ENCODE results near the gene TFCP2L1.
A peak's percentile ranks its signal among the peaks of the same experiment; 100 is the strongest.
"Not testable (repeated sequence)": the region's sequence is repeated elsewhere in the genome, so short reads cannot be mapped to it uniquely, and the experiment has no call there.

TFCP2L1 gene, protein sequence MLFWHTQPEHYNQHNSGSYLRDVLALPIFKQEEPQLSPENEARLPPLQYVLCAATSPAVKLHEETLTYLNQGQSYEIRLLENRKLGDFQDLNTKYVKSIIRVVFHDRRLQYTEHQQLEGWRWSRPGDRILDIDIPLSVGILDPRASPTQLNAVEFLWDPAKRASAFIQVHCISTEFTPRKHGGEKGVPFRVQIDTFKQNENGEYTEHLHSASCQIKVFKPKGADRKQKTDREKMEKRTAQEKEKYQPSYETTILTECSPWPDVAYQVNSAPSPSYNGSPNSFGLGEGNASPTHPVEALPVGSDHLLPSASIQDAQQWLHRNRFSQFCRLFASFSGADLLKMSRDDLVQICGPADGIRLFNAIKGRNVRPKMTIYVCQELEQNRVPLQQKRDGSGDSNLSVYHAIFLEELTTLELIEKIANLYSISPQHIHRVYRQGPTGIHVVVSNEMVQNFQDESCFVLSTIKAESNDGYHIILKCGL

DNA sequence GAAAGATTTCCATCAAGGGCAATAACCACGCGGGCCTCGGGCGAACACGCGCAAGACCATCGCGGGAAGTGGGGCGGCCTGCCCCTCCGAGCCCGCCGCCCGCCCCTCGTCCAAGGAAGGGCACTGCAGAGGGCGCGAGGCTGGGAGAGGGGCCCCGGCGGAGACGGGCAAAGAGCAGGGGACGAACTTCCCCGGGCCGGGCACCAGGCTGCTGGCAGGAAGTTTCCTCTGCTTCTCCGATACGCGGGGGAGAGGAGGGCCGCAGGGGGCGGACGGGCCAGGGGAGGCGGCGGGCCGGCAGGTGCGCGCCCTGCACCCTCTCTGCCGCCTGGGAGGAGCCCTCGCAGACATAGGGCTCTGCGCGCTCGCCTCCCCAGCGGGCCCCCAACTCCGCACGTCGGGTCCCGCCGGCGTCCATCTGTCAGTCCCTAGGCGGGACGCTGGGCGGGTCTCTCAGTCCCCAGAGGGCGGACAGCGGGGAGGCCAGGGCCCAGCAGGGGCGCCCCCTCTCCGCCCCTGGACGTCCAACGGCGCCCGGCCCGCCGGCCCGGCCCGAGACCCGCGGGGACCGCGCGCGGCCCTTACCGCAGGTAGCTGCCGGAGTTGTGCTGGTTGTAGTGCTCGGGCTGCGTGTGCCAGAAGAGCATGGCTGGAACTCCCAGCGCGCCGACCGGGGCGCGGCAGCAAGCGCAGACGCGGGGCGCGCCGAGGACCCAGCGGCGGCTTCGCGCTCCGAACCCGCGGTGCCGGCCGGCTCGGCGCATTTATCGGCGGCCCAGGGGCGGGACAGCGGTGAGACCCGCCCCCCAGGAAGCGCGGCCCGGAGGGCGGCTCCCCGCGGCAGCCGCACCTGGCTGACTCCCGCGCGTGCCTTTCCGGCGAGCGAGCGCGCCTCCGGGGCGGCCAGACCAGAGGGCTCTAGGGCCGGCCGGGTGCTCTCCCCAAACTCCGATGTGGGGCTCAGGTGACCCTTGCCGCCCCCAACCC, at the start of gene TFCP2L1:
TFCP2L1 (minus strand) TSS at position 740 of the 987 bp plus-strand sequence; CDS start at position 647, 93 bp downstream.
- no peaks in the 10 kb centered on the region for H3K9me3 Mint-ChIP-seq
- peaks cover 12% of the 10 kb centered on the region for H3K4me1 Mint-ChIP-seq
- peak within 1 kb of the TSS; percentile 62 for H3K27ac Mint-ChIP-seq
- H3K36me3 Mint-ChIP-seq = no peaks in the 10 kb centered on the region
- peak within 1 kb of the TSS; percentile 77 for H3K4me3 Mint-ChIP-seq
- H3K27me3 Mint-ChIP-seq = peaks cover 32% of the 10 kb centered on the region

DNA sequence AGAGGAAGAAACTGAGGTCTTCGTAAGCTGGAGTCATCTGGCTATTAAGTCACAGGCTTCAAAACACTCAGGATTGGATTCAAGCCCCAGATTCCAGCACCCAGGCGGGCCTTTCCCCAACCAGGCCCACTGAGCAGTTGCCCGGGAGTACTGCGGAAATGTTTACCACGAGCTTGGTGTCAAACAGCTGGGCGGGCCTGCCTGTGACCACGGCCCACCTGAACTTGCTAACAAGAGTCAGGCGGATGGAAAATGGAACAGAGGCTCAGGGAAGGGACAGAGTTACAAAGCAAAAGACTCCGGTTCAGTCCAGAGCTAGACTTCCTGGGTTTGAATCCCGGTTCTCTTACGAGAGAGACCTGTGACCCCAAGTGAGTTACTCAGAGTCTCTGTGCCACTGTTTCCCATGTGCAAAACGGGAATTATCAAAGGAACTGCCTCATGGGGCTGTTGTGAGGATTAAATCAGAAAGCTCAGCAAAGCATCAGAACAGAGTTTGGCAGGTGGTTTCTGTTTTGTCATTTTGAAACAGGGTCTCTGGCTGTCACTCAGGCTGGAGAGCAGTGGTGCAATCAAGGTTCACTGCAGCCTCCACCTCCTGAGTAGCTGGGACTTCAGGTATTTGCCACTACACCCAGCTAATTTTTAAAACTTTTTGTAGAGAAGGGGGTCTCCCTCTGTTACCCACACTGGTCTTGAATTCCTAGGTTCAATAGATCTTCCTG, 49.0 kb upstream of the TFCP2L1 start:
- no peak overlapping the region for H3K27ac Mint-ChIP-seq
- no peaks in the 10 kb centered on the region for H3K4me1 Mint-ChIP-seq
- H3K27me3 Mint-ChIP-seq = no peaks in the 10 kb centered on the region
- no peak overlapping the region for H3K4me3 Mint-ChIP-seq
- H3K9me3 Mint-ChIP-seq = no peaks in the 10 kb centered on the region
- peaks cover under 1% of the 10 kb centered on the region for H3K36me3 Mint-ChIP-seq

DNA sequence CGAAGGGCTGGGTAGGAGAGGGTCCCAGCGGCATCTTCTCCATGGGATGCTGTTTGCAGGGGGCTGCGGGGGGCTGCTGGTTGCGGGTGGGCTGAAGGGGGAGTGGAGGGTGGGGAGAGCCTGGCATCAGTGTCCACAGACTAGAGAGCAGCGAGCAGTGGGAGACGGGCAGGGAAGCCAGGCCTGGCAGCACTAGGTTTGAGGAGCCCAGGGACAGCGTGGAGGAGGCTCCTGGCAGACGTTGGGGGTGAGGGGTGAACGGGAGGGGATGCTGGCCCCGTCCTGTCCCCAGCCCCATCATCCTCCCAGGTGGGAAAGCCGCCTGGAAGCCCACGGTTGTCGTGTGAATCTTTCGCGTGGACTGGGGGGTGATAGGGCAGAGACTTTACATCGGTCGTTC, 48.2 kb upstream of the TFCP2L1 start:
- H3K27me3 Mint-ChIP-seq = no peaks in the 10 kb centered on the region
- no peak overlapping the region for H3K27ac Mint-ChIP-seq
- H3K9me3 Mint-ChIP-seq = no peaks in the 10 kb centered on the region
- no peaks in the 10 kb centered on the region for H3K36me3 Mint-ChIP-seq
- H3K4me3 Mint-ChIP-seq = no peak overlapping the region
- H3K4me1 Mint-ChIP-seq = no peaks in the 10 kb centered on the region

DNA sequence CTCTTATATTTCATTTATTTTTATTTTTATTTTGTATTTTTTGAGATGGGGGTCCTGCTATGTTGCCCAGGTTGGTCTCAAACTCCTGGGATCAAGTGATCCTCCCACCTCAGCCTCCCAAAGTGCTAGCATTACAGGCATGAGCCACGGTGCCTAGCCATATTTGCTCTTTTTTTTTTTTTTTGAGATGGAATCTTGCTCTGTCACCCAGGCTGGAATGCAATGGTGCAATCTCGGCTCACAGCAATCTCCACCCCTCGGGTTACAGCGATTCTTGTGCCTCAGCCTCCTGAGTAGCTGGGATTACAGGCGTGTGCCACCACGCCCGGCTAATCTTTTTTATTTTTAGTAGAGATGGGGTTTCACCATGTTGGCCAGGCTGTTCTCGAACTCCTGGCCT, 46.3 kb upstream of the TFCP2L1 start:
- H3K4me1 Mint-ChIP-seq, H3K9me3 Mint-ChIP-seq, H3K4me3 Mint-ChIP-seq, H3K36me3 Mint-ChIP-seq, H3K27me3 Mint-ChIP-seq, H3K27ac Mint-ChIP-seq: not testable (repeated sequence)

DNA sequence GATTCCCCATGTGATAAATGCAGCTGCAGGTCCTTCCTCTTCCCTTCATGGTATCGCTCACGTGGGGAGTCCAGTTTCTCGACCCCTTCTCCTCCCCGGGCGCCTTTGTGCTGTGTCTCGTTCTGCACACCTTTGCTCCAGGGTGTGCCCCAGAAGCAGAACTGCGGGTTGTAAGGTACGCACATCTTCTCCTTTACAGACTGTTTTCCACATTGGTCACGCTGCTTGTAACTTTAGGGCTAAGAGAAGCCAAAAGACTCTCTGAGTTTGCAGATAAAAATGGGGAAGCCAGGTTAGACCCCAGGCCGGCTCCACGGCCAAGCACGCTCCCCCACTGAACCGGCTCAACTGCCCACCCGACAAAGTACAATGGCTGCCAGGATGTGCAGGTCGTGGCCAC, 45.9 kb upstream of the TFCP2L1 start:
- Mint-ChIP-seq H3K9me3 (no peaks in the 10 kb centered on the region), H3K4me1 (no peaks in the 10 kb centered on the region), H3K27me3 (no peaks in the 10 kb centered on the region), H3K36me3 (no peaks in the 10 kb centered on the region), H3K4me3 (no peak overlapping the region), H3K27ac (peak overlapping the region; percentile 55)

DNA sequence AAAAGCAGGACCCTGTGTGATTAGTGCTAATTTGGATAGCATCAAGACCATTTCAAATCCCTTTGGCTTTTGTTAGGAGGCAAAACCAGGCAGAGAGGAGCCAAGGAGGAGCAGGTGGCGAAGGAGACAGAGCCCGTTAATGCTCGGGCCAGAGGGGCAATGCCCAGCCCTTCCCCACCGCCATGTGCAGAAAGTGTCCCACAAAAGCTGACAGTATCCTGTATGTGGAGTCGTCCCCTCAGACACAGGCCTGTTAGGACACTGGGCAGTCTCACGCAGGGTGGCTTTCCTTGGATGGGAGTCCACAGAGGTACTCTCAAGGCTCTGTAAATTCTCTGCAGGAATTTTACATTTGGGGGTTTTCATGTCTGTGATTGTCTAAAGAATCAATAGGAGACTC, 44.8 kb upstream of the TFCP2L1 start:
- H3K27ac Mint-ChIP-seq = no peak overlapping the region
- H3K27me3 Mint-ChIP-seq = peaks cover 2% of the 10 kb centered on the region
- H3K9me3 Mint-ChIP-seq = no peaks in the 10 kb centered on the region
- H3K4me3 Mint-ChIP-seq = no peak overlapping the region
- H3K4me1 Mint-ChIP-seq = no peaks in the 10 kb centered on the region
- no peaks in the 10 kb centered on the region for H3K36me3 Mint-ChIP-seq

DNA sequence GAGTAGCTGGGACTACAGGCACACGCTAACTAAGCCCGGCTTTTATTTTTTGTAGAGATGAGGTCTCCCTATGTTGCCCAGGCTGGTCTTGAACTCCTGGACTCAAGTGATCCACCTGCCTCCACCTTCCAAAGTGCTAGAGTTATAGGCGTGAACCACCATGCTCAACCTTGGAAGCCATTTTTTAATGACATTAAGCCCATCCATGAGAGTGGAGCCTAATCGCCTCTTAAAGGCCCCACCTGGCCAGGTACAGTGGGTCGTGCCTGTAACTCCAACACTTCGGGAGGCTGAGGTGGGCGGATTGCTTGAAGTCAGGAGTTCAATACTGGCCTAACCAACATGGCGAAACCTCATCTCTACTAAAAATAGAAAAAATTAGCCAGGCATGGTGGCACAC, 41.6 kb upstream of the TFCP2L1 start:
- Mint-ChIP-seq H3K4me1 (no peaks in the 10 kb centered on the region), H3K27me3 (peaks cover 2% of the 10 kb centered on the region), H3K27ac (no peak overlapping the region), H3K36me3 (no peaks in the 10 kb centered on the region), H3K9me3 (no peaks in the 10 kb centered on the region), H3K4me3 (no peak overlapping the region)

DNA sequence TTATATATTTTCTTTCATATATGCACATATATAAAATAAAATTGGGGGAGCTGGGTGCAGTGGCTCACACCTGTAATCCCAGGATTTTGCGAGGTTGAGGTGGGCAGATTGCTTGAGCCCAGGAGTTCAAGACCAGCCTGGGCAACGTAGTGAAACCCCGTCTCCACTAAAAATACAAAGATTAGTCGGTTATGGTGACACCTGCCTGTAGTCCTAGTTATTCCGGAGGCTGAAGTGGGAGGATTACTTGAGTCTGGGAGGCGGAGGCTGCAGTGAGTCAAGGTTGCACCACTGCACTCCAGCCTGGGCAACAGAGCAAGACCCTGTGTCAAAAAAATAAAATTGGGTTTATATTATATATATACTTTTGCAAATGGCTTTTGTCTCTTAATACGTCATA, 39.6 kb upstream of the TFCP2L1 start:
- peaks cover 2% of the 10 kb centered on the region for H3K27me3 Mint-ChIP-seq
- no peak overlapping the region for H3K27ac Mint-ChIP-seq
- H3K4me1 Mint-ChIP-seq = no peaks in the 10 kb centered on the region
- no peaks in the 10 kb centered on the region for H3K9me3 Mint-ChIP-seq
- no peaks in the 10 kb centered on the region for H3K36me3 Mint-ChIP-seq
- H3K4me3 Mint-ChIP-seq = no peak overlapping the region

DNA sequence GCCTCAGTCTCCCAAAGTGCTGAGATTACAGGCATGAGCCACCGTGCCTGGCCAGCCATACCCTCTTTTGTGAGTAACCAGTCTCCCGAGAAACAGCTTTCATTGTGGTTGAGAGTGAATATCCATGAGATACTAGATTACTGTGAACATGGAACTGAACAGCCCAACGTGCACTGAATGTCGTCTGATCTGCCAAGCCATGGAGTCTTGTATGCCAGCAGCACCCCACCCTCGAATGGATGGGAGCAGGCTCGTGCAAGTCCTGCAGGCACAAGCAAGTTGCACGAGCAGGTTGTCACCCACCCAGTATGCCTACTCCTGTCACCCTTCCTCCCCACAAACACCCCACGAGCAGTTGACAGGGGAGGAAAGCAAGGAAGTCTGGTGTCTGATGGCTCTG, 36.5 kb upstream of the TFCP2L1 start:
- no peak overlapping the region for H3K27ac Mint-ChIP-seq
- no peaks in the 10 kb centered on the region for H3K36me3 Mint-ChIP-seq

DNA sequence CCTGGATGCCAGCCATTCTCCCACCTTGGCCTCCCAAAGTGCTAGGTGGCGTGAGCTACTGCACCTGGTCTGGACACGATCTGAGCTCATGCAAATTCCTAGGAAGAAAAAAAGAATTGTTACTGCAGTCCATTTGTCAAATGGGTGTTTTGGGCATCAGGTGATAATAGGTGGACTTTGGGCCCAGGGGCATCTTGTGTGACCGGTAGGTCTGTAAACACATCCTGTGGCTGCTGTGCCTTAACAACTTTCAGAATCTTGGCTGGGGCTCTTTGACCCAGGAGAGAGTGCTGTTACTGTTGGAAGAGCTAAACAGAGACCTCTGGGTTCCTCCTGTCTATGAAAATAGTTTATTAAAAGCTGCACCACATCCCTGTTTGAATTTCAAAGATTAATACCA, 34.9 kb upstream of the TFCP2L1 start:
- H3K36me3 Mint-ChIP-seq = no peaks in the 10 kb centered on the region
- no peak overlapping the region for H3K4me3 Mint-ChIP-seq
- H3K9me3 Mint-ChIP-seq = no peaks in the 10 kb centered on the region
- no peak overlapping the region for H3K27ac Mint-ChIP-seq
- H3K27me3 Mint-ChIP-seq = peaks cover 2% of the 10 kb centered on the region
- H3K4me1 Mint-ChIP-seq = no peaks in the 10 kb centered on the region

More for the DNA sequence above, 36.5 kb upstream of the TFCP2L1 start:
- H3K4me1 Mint-ChIP-seq = no peaks in the 10 kb centered on the region
- H3K9me3 Mint-ChIP-seq = no peaks in the 10 kb centered on the region
- peaks cover 3% of the 10 kb centered on the region for H3K27me3 Mint-ChIP-seq
- H3K4me3 Mint-ChIP-seq = no peak overlapping the region

DNA sequence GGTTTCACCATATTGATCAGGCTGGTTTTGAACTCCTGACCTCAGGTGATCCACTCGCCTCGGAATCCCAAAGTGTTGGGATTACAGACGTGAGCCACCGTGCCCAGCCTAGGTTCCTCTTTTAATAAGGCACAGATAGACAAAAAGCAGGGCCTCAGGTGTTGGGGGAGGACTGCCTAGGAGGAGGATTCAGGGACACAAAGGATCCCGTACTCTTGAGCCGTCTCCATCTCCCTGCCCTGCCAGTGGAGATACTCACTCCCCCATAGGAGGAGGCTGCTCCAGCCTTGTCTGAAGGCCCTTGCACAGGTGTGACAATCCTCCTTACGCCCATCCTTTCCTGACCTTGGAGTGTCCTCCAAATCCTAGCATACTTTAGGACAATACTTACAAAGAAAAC, 32.0 kb upstream of the TFCP2L1 start:
- Mint-ChIP-seq H3K9me3 (no peaks in the 10 kb centered on the region), H3K4me1 (no peaks in the 10 kb centered on the region), H3K27ac (no peak overlapping the region), H3K36me3 (no peaks in the 10 kb centered on the region), H3K4me3 (no peak overlapping the region), H3K27me3 (peaks cover 2% of the 10 kb centered on the region)

DNA sequence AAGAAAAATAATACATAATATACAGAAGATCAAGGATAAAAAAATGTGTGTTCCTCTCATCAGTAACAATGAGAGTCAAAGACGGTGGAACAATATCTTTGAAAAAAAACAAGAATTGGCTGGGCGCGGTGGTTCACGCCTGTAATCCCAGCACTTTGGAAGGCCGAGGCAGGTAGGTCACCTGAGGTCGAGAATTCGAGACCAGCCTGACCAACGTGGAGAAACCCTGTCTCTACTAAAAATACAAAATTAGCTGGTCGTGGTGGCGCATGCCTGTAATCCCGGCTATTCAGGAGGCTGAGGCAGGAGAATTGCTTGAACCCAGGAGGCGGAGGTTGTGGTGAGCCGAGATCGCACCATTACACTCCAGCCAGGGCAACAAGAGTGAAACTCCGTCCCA, 28.7 kb upstream of the TFCP2L1 start:
- H3K4me1 Mint-ChIP-seq, H3K4me3 Mint-ChIP-seq, H3K9me3 Mint-ChIP-seq, H3K27ac Mint-ChIP-seq, H3K27me3 Mint-ChIP-seq, H3K36me3 Mint-ChIP-seq: not testable (repeated sequence)

DNA sequence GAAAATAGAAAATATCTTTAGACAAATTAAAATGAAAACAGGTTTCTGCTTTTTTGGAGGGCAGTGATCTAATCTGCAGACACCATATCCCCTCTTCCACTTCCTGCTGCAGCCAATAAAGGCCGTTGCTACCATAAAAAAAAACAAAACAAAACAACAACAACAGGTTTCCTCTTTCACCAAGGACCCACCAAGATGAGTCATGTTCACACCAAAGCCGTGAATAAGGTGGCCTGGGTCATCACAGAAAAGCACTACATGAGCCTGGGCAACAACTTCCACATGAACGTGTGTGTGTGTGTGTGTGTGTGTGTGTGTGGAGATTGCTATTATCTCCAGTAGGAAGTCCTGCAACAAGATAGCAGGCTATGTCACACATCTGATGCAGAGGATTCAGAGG, 24.8 kb upstream of the TFCP2L1 start:
- peaks cover 13% of the 10 kb centered on the region for H3K27me3 Mint-ChIP-seq
- no peak overlapping the region for H3K27ac Mint-ChIP-seq
- H3K4me3 Mint-ChIP-seq = no peak overlapping the region
- no peaks in the 10 kb centered on the region for H3K4me1 Mint-ChIP-seq
- no peaks in the 10 kb centered on the region for H3K9me3 Mint-ChIP-seq
- no peaks in the 10 kb centered on the region for H3K36me3 Mint-ChIP-seq

DNA sequence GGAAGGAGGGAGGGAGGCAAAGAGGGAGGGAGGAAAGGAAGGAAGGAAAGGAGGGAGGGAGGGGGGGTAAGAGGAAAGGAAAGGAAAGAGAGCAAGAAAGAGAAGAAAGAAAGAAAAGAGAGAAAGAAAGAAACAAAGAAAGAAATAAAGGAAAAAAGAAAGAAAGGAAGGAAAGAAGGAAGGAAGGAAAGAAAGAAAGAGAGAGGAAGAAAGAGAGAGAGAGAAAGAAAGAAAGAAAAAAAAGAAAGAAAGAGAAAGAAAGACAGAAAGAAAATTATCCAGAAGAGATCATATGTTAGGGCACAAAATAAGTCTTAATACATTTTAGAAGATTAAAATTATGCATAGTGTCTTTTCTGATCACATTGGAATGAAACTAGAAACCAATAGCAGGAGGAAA, 24.3 kb upstream of the TFCP2L1 start:
- H3K4me3 Mint-ChIP-seq = no peak overlapping the region
- H3K27me3 Mint-ChIP-seq = peaks cover 15% of the 10 kb centered on the region
- no peaks in the 10 kb centered on the region for H3K36me3 Mint-ChIP-seq
- H3K9me3 Mint-ChIP-seq = no peaks in the 10 kb centered on the region
- H3K4me1 Mint-ChIP-seq = no peaks in the 10 kb centered on the region
- H3K27ac Mint-ChIP-seq = no peak overlapping the region

DNA sequence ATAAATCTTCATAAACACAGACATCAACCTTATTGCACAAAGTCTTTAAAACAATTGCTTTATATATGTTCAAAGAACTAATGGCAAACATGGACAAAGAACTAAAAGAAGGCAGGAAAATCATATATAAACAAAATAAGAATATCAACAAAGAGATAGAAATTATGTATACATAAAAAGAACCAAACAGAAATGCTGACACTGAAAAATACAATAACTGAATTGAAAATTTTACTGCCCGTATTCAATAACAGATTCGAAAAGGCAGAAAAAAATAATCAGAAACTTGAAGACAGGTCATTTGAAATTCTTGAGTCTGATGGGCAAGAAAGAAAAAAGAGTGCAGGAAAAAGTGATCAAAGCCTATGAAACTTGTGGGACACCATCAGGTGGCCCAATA, 22.0 kb upstream of the TFCP2L1 start:
- Mint-ChIP-seq H3K36me3 (no peaks in the 10 kb centered on the region), H3K9me3 (no peaks in the 10 kb centered on the region), H3K27ac (no peak overlapping the region), H3K4me3 (no peak overlapping the region), H3K4me1 (no peaks in the 10 kb centered on the region), H3K27me3 (peaks cover 19% of the 10 kb centered on the region)

Data from activated naive CD4-positive, alpha-beta T cell treated with anti-CD3 and anti-CD28 coated beads, Interleukin-2, amount 50 U/mL, for 24 hours (primary cell).